ENCODE data around the gene GNAT3. TPM values are rescaled to one million over a fixed set of nuclear protein-coding genes. Genes with fewer than 3 reads are reported as not detected.

The GNAT3 gene
- total and polyA plus RNA-seq, 2 donors (not counting 3 experiments of a cell fraction or from before 2014, with no cell fraction given): not detected

GRCh38 chr7:80444811-80445210, 67.1 kb downstream of the GNAT3 start:
- Histone ChIP-seq H3K9me3 (replicated peaks; ENCODE audit: control insufficient read depth, insufficient read depth, low read length) (no peaks in the 10 kb centered on the region), H3K79me2 (ENCODE audit: control insufficient read depth, insufficient read depth, low read length) (no peaks in the 10 kb centered on the region), H3K9me1 (replicated peaks; ENCODE audit: control insufficient read depth, extremely low read depth, insufficient read depth, low read length) (no peaks in the 10 kb centered on the region), H2AFZ (ENCODE audit: low read depth, low read length) (no peak overlapping the region), H3K27ac (ENCODE audit: insufficient read depth, low read depth, low read length) (no peak overlapping the region), H3K27me3 (ENCODE audit: control insufficient read depth in 2 of 2, insufficient read depth in 2 of 2, low read length in 2 of 2) (no peaks in the 10 kb centered on the region), H3K4me1 (ENCODE audit: control insufficient read depth, extremely low read depth, insufficient read depth, low read length) (no peaks in the 10 kb centered on the region), H3K4me2 (ENCODE audit: insufficient read depth, low read length) (no peak overlapping the region), H3K4me3 (replicated peaks in 1 of 3; ENCODE audit: insufficient read depth in 1 of 3, low read depth in 1 of 3, low read length in 3 of 3) (no peak overlapping the region), H3K9ac (replicated peaks; ENCODE audit: extremely low read depth, insufficient read depth, low read length) (no peak overlapping the region), H3K36me3 (ENCODE audit: control insufficient read depth in 2 of 2, extremely low read depth in 1 of 2, insufficient read depth in 2 of 2, low read length in 2 of 2) (no peaks in the 10 kb centered on the region), H4K20me1 (replicated peaks; ENCODE audit: control insufficient read depth, extremely low read depth, insufficient read depth, low read length) (no peaks in the 10 kb centered on the region)
- POLR2A ChIA-PET: no interaction called here
- no peak for TF ChIP-seq GATA2 (IDR thresholded peaks at IDR 0.05; ENCODE audit: insufficient read depth, insufficient read length, low read depth, low read length)
- TF ChIP-seq FOS (IDR thresholded peaks at IDR 0.05; ENCODE audit: borderline replicate concordance, insufficient read depth, low read length): no peak
- TF ChIP-seq POLR2A (IDR thresholded peaks at IDR 0.05; ENCODE audit: low read depth, low read length): no peak
- no peak for TF ChIP-seq MAX (IDR thresholded peaks at IDR 0.05; ENCODE audit: insufficient read depth, insufficient read length)
- TF ChIP-seq MYC (IDR thresholded peaks at IDR 0.05; ENCODE audit: low read depth, low read length): no peak
- TF ChIP-seq EZH2 (IDR thresholded peaks at IDR 0.05; ENCODE audit: borderline replicate concordance, low read depth, low read length, severe bottlenecking): no peak
- no peak for TF ChIP-seq JUN (IDR thresholded peaks at IDR 0.05; ENCODE audit: borderline replicate concordance, insufficient read depth, insufficient read length, low read depth)
- TF ChIP-seq CTCF (IDR thresholded peaks at IDR 0.05; ENCODE audit: extremely low read depth in 1 of 2, insufficient read depth in 1 of 2, low read depth in 1 of 2, low read length in 2 of 2): no peak
- TF ChIP-seq POLR2AphosphoS5 (IDR thresholded peaks at IDR 0.05; ENCODE audit: insufficient read depth, low read depth, low read length): no peak
- BruUV-seq (replicated peaks): no TSS peak
- intact Hi-C loops (cut with micrococcal nuclease): no loop called here
- CTCF ChIA-PET: no interaction called here
- DNase-seq (ENCODE audit: low read depth, low spot score) (no peak), FAIRE-seq (no peak)
- dilution Hi-C loops (cut with MboI; ENCODE audit: extremely low pct_ligation_motif_present, low sequenced_read_pairs): no loop called here

Data from endothelial cell of umbilical vein (primary cell).